Pulmonary artery endothelial cell (primary cell): ENCODE measurements around the gene SYCN. TPM values are rescaled to one million over a fixed set of nuclear protein-coding genes. Genes with fewer than 3 reads are reported as not detected.
"Not testable (repeated sequence)": the region's sequence is repeated elsewhere in the genome, so short reads cannot be mapped to it uniquely, and the experiment has no call there.

Experiments used
- DNase-seq: peaks from one replicate; pipeline ENCODE4 v3.0.0-alpha.2; 2011; ENCODE audit warnings: low read depth, low spot score
- total RNA-seq: library from RNA; depleted of rRNA; stranded (reverse); fragments of >200 nt; gene quantifications from 2 replicates; pipeline ENCODE4 v1.2.3, GENCODE V29; 2014

The SYCN gene
- total RNA-seq, 1 donor from 2014 or later, result not detected

- no peak for DNase-seq
Observed at GRCh38 chr19:39230096-39230764, 26.2 kb upstream of the SYCN start.

- DNase-seq, result no peak
Observed at GRCh38 chr19:39224910-39225309, 20.8 kb upstream of the SYCN start.

- no peak for DNase-seq
Observed at GRCh38 chr19:39223703-39224279, 19.7 kb upstream of the SYCN start.

GRCh38 chr19:39219108-39219507, 15.0 kb upstream of the SYCN start:
- not testable (repeated sequence) for DNase-seq

GRCh38 chr19:39218230-39219007, 14.4 kb upstream of the SYCN start:
- DNase-seq, result no peak

GRCh38 chr19:39217094-39217493, 13.0 kb upstream of the SYCN start:
- DNase-seq, result no peak

GRCh38 chr19:39215323-39215722, 11.3 kb upstream of the SYCN start:
- DNase-seq, result not testable (repeated sequence)

- no peak for DNase-seq
Observed at GRCh38 chr19:39212375-39212742, 8.3 kb upstream of the SYCN start.

- DNase-seq, result no peak
Observed at GRCh38 chr19:39211731-39212374, 7.8 kb upstream of the SYCN start.

- DNase-seq, result no peak
Observed at GRCh38 chr19:39209196-39209595, 5.1 kb upstream of the SYCN start.

- DNase-seq, result no peak
Observed at GRCh38 chr19:39208175-39208795, 4.2 kb upstream of the SYCN start.

GRCh38 chr19:39207293-39207836, 3.3 kb upstream of the SYCN start:
- no peak for DNase-seq

- DNase-seq, result no peak
Observed at GRCh38 chr19:39206122-39206521, 2.1 kb upstream of the SYCN start.

GRCh38 chr19:39205449-39205764, 1.3 kb upstream of the SYCN start:
- DNase-seq, result no peak

- no peak for DNase-seq
Observed at GRCh38 chr19:39202998-39203355, 1.1 kb downstream of the SYCN start.

GRCh38 chr19:39200803-39201115, 3.3 kb downstream of the SYCN start:
- DNase-seq, result no peak

- no peak for DNase-seq
Observed at GRCh38 chr19:39200066-39200802, 3.8 kb downstream of the SYCN start.

GRCh38 chr19:39199025-39199424, 5.0 kb downstream of the SYCN start:
- no peak for DNase-seq

- no peak for DNase-seq
Observed at GRCh38 chr19:39197808-39198207, 6.3 kb downstream of the SYCN start.

- DNase-seq, result no peak
Observed at GRCh38 chr19:39196860-39197562, 7.1 kb downstream of the SYCN start, which contains the start of gene NCCRP1. Gene NCCRP1, plus strand, starts transcription at chr19:39196964. Its CDS starts 19 bp downstream, at chr19:39196983.
